Airway epithelial cell (primary cell): ENCODE data around the gene KRTAP15-1. TPM values are rescaled to one million over a fixed set of nuclear protein-coding genes. Genes with fewer than 3 reads are reported as not detected.

Source experiments
- total RNA-seq: library from RNA; depleted of rRNA; stranded (reverse); fragments of >200 nt; gene quantifications from 2 replicates; pipeline ENCODE4 v1.2.3, GENCODE V29; 2015

KRTAP15-1 gene, protein sequence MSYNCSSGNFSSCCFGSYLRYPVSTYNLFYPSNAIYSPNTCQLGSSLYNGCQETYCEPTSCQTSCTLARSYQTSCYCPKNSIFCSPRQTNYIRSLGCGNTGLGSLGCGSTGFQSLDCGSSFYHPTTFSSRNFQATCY
- total RNA-seq, result not detected in 2 replicates

DNA sequence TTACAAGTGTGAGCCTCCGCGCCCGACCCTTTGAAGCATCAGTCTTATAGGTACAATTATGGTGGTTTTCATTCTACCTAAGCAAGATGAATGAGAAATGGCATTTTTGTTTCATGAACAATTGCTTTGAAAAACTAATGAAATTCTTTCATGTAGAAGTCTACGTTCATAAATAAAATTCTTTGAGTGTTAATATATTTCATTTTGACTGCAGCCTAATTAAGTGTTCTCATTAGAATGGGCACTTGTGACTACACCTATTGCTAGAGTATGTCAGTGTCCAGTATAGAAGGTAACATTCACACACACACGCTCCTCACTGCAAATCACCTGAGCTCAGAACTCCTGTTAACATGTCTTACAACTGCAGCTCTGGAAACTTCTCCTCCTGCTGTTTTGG lies at the start of gene KRTAP15-1:
Gene KRTAP15-1 (plus strand): TSS at position 301 of the 400 bp plus-strand sequence. CDS start 53 bp downstream, at position 354.

DNA sequence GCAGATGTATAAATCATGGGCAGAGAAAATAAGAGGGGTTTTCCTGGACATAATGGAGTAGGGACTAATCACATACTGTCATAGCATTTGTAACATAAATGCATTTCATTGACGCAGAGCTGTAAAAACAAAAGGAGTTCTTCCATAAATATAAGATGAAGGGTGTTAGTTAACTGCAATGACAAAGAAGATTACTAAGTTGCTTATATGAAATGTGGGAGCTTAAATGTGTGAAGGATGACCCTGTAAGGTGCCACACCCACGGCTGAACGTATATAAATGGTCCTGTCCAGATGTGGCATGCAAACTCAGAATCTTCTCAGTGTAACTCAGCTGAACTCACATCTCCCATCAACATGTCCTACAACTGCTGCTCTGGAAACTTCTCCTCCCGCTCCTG lies 44.3 kb upstream of the KRTAP15-1 start, which contains the start of gene KRTAP13-1:
Gene KRTAP13-1 (plus strand): TSS at position 301 of the 400 bp plus-strand sequence. CDS start 56 bp downstream, at position 357.

DNA sequence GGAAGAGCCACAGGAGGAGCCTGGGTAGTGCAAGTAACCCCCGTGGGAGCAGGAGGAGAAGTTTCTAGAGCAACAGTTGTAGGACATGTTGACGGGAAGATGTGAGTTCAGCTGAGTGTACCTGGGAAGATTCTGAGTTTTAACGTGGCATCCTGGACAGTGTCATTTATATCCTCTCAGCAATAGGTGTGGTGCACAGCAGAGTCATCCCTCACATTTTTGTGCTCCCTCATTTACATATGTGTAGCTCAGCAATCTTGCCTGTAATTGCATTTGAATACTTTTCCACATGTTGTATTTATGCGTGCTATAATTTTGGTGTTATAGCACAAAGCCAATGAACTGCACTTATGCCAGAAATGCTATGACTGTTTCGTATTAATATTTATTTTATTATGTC lies 14.2 kb upstream of the KRTAP15-1 start, which contains the start of gene KRTAP13-3:
Gene KRTAP13-3 (minus strand): TSS at position 101 of the 400 bp plus-strand sequence. CDS start 14 bp downstream, at position 87.

DNA sequence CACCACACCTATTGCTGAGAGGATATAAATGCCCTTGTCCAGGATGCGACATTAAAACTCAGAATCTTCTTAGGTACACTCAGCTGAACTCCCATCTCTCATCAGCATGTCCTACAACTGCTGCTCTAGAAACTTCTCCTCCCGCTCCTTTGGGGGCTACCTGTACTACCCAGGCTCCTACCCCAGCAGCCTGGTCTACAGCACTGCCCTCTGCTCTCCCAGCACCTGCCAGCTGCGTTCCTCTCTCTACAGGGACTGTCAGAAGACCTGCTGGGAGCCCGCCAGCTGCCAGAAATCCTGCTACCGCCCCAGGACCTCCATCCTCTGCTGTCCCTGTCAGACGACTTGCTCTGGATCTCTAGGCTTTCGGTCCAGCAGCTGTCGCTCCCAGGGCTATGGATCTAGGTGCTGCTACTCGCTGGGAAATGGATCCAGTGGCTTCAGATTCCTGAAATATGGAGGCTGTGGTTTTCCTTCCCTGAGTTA lies 9.9 kb upstream of the KRTAP15-1 start, which contains the start of gene KRTAP13-4:
Gene KRTAP13-4 (plus strand): TSS at position 51 of the 486 bp plus-strand sequence. CDS start 56 bp downstream, at position 107.

DNA sequence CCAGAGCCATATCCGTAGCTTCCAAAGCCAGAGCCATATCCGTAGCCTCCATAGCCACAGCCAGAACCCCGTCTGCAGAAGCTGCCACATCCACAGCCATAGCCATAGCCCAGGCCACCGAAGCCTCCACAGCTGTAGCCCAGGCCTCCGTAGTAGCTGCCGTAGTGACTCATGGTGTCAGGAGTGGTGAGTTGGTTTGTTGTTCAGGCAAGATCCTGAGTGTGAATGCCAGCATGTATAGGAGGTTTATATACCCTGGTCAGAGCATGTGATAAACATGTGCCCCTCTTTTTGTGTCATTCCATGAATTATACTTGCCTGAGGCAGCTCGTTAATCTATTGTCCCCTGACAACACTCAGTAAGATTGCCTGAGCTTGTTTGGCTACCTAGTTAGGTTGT lies 40.1 kb downstream of the KRTAP15-1 start, which contains the start of gene KRTAP19-1:
Gene KRTAP19-1 (minus strand): TSS at position 223 of the 400 bp plus-strand sequence. CDS start 50 bp downstream, at position 173.

DNA sequence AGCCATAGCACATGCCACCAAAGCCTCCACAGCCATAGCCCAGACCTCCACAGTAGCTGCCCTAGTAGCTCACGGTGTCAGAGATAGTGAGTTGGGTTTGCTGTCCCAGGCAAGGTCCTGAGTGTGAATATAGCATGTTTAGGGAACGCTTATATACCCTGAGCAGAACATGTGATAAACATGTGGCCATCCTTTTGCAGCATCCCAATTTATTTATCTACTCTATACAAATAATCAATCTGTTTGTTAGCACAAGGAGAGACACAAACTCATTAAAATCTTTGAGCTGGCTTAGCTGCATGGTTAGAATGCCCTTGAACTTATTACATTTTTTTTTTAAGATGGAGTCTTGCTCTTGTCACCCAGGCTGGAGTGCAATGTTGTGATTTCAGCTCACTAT lies 47.3 kb downstream of the KRTAP15-1 start, which contains the start of gene KRTAP19-2:
Gene KRTAP19-2 (minus strand): TSS at position 101 of the 400 bp plus-strand sequence. CDS start 88 bp downstream, at position 13.

Other genes with a start within 250 kb of the KRTAP15-1 start
- 0.88 and 1.1 TPM in 2 replicates for gene CLDN8, start 224.2 kb upstream of the KRTAP15-1 start, total RNA-seq
- not detected in 2 replicates for gene KRTAP24-1, start 157.3 kb upstream of the KRTAP15-1 start, total RNA-seq
- not detected in 2 replicates for gene KRTAP25-1, start 150.8 kb upstream of the KRTAP15-1 start, total RNA-seq
- not detected in 2 replicates for gene KRTAP26-1, start 120.0 kb upstream of the KRTAP15-1 start, total RNA-seq
- gene KRTAP27-1, start 102.6 kb upstream of the KRTAP15-1 start, total RNA-seq, result not detected in 2 replicates
- gene KRTAP23-1, start 91.7 kb upstream of the KRTAP15-1 start, total RNA-seq, result not detected in 2 replicates
- gene KRTAP13-2, start 68.0 kb upstream of the KRTAP15-1 start, total RNA-seq, result not detected in 2 replicates
- not detected in 2 replicates for gene KRTAP13-1, start 44.2 kb upstream of the KRTAP15-1 start, total RNA-seq
- gene KRTAP13-3, start 14.3 kb upstream of the KRTAP15-1 start, total RNA-seq, result not detected in 2 replicates
- gene KRTAP13-4, start 10.1 kb upstream of the KRTAP15-1 start, total RNA-seq, result not detected in 2 replicates
- gene KRTAP19-1, start 40.1 kb downstream of the KRTAP15-1 start, total RNA-seq, result not detected in 2 replicates
- not detected in 2 replicates for gene KRTAP19-2, start 47.2 kb downstream of the KRTAP15-1 start, total RNA-seq
- not detected in 2 replicates for gene KRTAP19-3, start 51.7 kb downstream of the KRTAP15-1 start, total RNA-seq
- gene KRTAP19-4, start 56.9 kb downstream of the KRTAP15-1 start, total RNA-seq, result not detected in 2 replicates
- not detected in 2 replicates for gene KRTAP19-5, start 61.9 kb downstream of the KRTAP15-1 start, total RNA-seq
- gene KRTAP19-6, start 101.6 kb downstream of the KRTAP15-1 start, total RNA-seq, result not detected in 2 replicates
- gene KRTAP19-7, start 121.0 kb downstream of the KRTAP15-1 start, total RNA-seq, result not detected in 2 replicates
- not detected in 2 replicates for gene KRTAP22-2, start 150.1 kb downstream of the KRTAP15-1 start, total RNA-seq
- gene KRTAP6-3, start 152.2 kb downstream of the KRTAP15-1 start, total RNA-seq, result not detected in 2 replicates
- not detected in 2 replicates for gene KRTAP6-2, start 158.6 kb downstream of the KRTAP15-1 start, total RNA-seq
- gene KRTAP22-1, start 160.8 kb downstream of the KRTAP15-1 start, total RNA-seq, result not detected in 2 replicates
- not detected in 2 replicates for gene KRTAP6-1, start 173.7 kb downstream of the KRTAP15-1 start, total RNA-seq
- gene KRTAP20-1, start 176.2 kb downstream of the KRTAP15-1 start, total RNA-seq, result not detected in 2 replicates
- gene KRTAP20-4, start 180.4 kb downstream of the KRTAP15-1 start, total RNA-seq, result not detected in 2 replicates
- gene KRTAP20-2, start 194.9 kb downstream of the KRTAP15-1 start, total RNA-seq, result not detected in 2 replicates
- not detected in 2 replicates for gene KRTAP20-3, start 202.6 kb downstream of the KRTAP15-1 start, total RNA-seq